Activated B cell treated with CpG ODN at 0.5 μM for 24 hours (primary cell): ENCODE measurements around the gene EIF6. TPM values are rescaled to one million over a fixed set of nuclear protein-coding genes. Genes with fewer than 3 reads are reported as not detected.

Experiments
- ATAC-seq: fragments of 200-7000 bp; cut with Tn5 transposase; one replicate; pipeline ENCODE4 v1.10.0; 2021; ENCODE audit warnings: low read depth, mild to moderate bottlenecking, moderate library complexity
- CTCF ChIA-PET: fragments of 350-600 bp; sonication (Branson Sonifier 250); formaldehyde crosslinking; loops from one replicate; lab custom pipeline; 2021; ENCODE audit warnings: antibody characterized with exemption; lab: Charles Lee
- POLR2A ChIA-PET: fragments of 350-600 bp; sonication (Branson Sonifier 250); formaldehyde crosslinking; loops from one replicate; lab custom pipeline; 2021; ENCODE audit warnings: antibody characterized with exemption; lab: Charles Lee
- DNase-seq: peaks from one replicate; pipeline ENCODE4 v3.0.0; 2022
- H3K27ac Mint-ChIP-seq: one replicate; pipeline ENCODE4 v1.8.0; 2020; ENCODE audit warnings: mixed read lengths
- H3K27me3 Mint-ChIP-seq: one replicate; pipeline ENCODE4 v1.8.0; 2021; ENCODE audit warnings: mixed read lengths
- H3K36me3 Mint-ChIP-seq: one replicate; pipeline ENCODE4 v1.8.0; 2021; ENCODE audit warnings: low read depth, mixed read lengths
- H3K4me1 Mint-ChIP-seq: one replicate; pipeline ENCODE4 v1.8.0; 2021; ENCODE audit warnings: mixed read lengths
- H3K4me3 Mint-ChIP-seq: one replicate; pipeline ENCODE4 v1.8.0; 2020; ENCODE audit warnings: mild to moderate bottlenecking, mixed read lengths
- H3K9me3 Mint-ChIP-seq: one replicate; pipeline ENCODE4 v1.8.0; 2020; ENCODE audit warnings: mixed read lengths
- intact Hi-C: fragments of 100-400 bp; cut with micrococcal nuclease; formaldehyde crosslinking; loops from one replicate; pipeline ENCODE4 v1.15.1; 2024
- total RNA-seq: library from RNA; stranded (reverse); gene quantifications from 2 replicates; pipeline ENCODE4 v1.2.3, GENCODE V29; 2022
- TF ChIP-seq, protein P1 (sequence below): fragments of 200-600 bp; IDR thresholded peaks from one replicate; pipeline ENCODE4 v1.8.0; 2022; ENCODE audit warnings: antibody characterized with exemption, mild to moderate bottlenecking

Gene EIF6
- total RNA-seq, 1 donor from 2014 or later = 137 TPM

DNA sequence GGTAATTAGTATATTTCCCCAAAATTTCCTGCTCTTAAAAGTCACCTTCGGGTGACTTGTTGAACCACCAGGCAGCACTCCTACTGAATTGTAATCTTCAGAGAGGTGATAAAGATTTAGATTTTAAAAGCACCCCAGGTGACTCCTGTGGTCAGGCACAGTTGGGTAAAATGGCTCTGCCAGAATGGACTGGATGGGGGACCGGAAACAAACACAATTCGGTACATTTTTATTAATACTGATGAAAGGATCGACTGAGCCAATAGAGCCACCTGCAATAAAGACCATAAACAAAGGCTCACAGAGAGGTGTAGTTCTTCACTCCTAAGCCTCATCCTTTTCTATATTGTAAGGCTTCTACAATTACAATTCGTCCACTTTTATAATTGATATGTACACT, 27.2 kb upstream of the EIF6 start:
- H3K4me1 Mint-ChIP-seq = no peaks in the 10 kb centered on the region
- H3K4me3 Mint-ChIP-seq = no peak overlapping the region
- POLR2A ChIA-PET = no interaction called here
- CTCF ChIA-PET = no interaction called here
- H3K36me3 Mint-ChIP-seq = peaks cover 35% of the 10 kb centered on the region
- H3K27ac Mint-ChIP-seq = no peak overlapping the region
- intact Hi-C loops = no loop called here
- DNase-seq (no peak), ATAC-seq (no peak)
- no peaks in the 10 kb centered on the region for H3K9me3 Mint-ChIP-seq
- H3K27me3 Mint-ChIP-seq = no peaks in the 10 kb centered on the region
- TF ChIP-seq, protein P1, sequence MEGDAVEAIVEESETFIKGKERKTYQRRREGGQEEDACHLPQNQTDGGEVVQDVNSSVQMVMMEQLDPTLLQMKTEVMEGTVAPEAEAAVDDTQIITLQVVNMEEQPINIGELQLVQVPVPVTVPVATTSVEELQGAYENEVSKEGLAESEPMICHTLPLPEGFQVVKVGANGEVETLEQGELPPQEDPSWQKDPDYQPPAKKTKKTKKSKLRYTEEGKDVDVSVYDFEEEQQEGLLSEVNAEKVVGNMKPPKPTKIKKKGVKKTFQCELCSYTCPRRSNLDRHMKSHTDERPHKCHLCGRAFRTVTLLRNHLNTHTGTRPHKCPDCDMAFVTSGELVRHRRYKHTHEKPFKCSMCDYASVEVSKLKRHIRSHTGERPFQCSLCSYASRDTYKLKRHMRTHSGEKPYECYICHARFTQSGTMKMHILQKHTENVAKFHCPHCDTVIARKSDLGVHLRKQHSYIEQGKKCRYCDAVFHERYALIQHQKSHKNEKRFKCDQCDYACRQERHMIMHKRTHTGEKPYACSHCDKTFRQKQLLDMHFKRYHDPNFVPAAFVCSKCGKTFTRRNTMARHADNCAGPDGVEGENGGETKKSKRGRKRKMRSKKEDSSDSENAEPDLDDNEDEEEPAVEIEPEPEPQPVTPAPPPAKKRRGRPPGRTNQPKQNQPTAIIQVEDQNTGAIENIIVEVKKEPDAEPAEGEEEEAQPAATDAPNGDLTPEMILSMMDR = no peak

DNA sequence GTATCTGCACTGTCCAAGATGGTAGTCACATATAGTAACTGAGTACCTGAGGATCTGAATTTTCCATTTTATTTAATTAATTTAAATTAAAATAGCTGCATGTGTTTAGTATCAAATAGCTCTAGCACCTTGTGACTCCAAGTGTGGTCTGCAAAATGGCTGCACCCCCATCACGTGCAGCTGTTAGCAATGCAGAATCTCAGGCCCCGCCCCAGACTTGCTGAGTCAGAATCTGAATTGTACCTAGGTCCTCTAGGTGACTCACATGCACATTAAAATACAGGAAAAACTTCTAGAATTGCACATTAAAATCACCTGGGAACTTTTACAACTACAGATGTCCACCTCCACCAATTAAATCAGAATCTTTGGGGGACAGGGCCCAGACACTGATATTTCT, 26.8 kb upstream of the EIF6 start:
- intact Hi-C loops = no loop called here
- H3K27me3 Mint-ChIP-seq = no peaks in the 10 kb centered on the region
- ATAC-seq (no peak), DNase-seq (no peak)
- peaks cover 39% of the 10 kb centered on the region for H3K36me3 Mint-ChIP-seq
- H3K4me1 Mint-ChIP-seq = no peaks in the 10 kb centered on the region
- ChIA-PET CTCF (no interaction called here), POLR2A (no interaction called here)
- no peak overlapping the region for H3K27ac Mint-ChIP-seq
- H3K4me3 Mint-ChIP-seq = no peak overlapping the region
- H3K9me3 Mint-ChIP-seq = no peaks in the 10 kb centered on the region
- TF ChIP-seq, protein P1 = no peak

DNA sequence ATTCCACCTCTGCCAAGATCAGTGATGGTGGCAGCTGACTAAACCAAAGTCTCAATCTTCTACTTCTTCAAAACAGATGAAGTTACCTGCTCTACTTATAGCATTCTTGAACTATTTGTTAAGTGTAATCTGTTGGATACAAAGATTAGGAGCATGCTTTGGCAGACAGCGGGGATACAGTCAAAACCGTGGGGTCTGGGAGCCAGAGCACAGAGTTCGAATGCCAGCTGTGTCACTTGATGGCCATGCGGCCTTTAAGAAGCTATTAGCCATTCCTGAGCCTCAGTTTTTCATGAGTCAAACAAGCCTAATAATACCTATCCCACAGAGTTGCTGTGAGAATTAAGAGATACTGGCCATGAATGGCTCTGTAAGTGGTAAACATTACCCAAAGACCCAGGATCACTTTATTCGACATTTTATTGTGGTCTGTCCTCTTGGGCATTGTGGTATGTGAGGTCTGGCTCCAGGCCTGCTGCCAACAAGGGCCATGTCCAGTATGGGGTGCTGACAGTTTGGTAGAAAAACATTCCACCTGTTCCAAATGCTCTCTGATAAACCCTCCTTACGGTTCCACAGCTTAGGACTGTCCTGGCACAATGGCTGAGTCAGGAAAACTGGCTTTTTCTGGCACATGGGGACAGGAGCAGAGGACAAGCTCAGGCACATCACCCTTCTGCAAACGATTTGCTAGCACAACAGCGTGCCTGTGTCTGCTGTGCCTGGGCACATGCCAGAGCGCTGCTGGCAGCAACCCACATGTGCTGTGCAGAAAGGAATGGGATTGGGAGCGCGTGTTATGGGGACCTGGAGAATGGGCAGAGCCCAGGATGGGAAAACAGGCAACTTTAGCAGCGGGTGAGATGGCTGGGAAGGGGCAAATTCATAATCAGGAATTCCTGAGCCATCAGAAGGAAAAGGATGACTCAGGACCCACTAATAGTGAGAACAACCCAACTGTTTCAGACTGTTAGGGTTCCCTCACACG, 23.4 kb upstream of the EIF6 start:
- Mint-ChIP-seq H3K36me3 (peaks cover 32% of the 10 kb centered on the region), H3K9me3 (no peaks in the 10 kb centered on the region), H3K4me1 (peaks cover 11% of the 10 kb centered on the region), H3K27ac (no peak overlapping the region), H3K27me3 (no peaks in the 10 kb centered on the region), H3K4me3 (no peak overlapping the region)
- ChIA-PET CTCF (no interaction called here), POLR2A (interaction anchor here (0.6 kb wide), 2 partner anchors 25 to 1148 kb away, joined by 4 to 6 read pairs; no protein-coding TSS in a partner anchor)
- TF ChIP-seq, protein P1 = no peak
- ATAC-seq = no peak
- intact Hi-C loops = loop anchor here (1.0 kb wide), 1 partner anchor 474 kb away; no protein-coding TSS in a partner anchor
- no peak for DNase-seq

DNA sequence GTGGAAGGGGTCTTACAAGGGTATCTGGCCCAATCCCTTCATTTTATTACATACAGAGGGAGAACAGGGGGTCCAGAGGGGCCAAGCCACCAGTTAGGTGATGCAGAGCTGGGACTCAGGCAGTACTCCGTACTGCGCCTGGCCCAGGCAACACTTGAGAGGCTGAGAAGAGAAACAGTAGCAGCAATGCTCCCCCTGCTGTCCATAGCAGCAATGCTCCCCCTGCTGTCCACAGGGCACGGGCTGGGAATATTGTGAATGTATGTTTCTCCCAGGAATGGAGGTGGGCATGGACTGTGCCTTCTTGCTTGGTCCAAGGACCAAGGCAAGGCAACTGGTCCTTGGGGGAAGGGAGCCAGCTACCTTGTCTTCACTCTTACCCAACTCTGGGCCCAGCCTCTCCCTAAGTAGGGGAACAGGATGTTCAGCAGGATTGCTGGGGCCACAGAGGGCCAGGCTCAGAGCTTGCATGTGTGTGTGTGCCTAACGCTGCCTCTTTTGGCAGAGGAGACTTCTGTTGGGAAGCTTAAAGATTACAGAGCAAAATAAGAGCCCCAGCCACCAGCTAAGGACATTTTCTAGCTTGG, 22.5 kb upstream of the EIF6 start:
- Mint-ChIP-seq H3K36me3 (peaks cover 25% of the 10 kb centered on the region), H3K9me3 (no peaks in the 10 kb centered on the region), H3K4me3 (no peak overlapping the region), H3K27me3 (no peaks in the 10 kb centered on the region), H3K4me1 (peaks cover 11% of the 10 kb centered on the region), H3K27ac (no peak overlapping the region)
- no peak for DNase-seq
- intact Hi-C loops = loop anchor here (1.0 kb wide), 1 partner anchor 473 kb away; no protein-coding TSS in a partner anchor
- ATAC-seq = peak; percentile 26
- TF ChIP-seq, protein P1 = no peak
- CTCF ChIA-PET = no interaction called here
- POLR2A ChIA-PET = interaction anchor here (0.6 to 1.7 kb wide), 2 partner anchors 29 to 1289 kb away, joined by 3 to 7 read pairs; partner anchors contain the start of gene MMP24OS
